ENCODE measurements around the gene FAM174B. TPM values are rescaled to one million over a fixed set of nuclear protein-coding genes. Genes with fewer than 3 reads are reported as not detected.

Gene FAM174B
- total RNA-seq, 2 experiments from 2014 or later: 1.8 to 3.3 TPM

GRCh38 chr15:92603278-92603677 lies 52.3 kb downstream of the FAM174B start:
- Mint-ChIP-seq H3K4me1 (peaks cover 10% of the 10 kb centered on the region), H3K27ac (no peak overlapping the region), H3K4me3 (no peak overlapping the region), H3K27me3 (peaks cover 31% of the 10 kb centered on the region), H3K9me3 (ENCODE audit: low read depth) (no peaks in the 10 kb centered on the region), H3K36me3 (no peaks in the 10 kb centered on the region)
- no peak for DNase-seq
- CTCF ChIA-PET: no interaction called here
- no peak for ATAC-seq

- DNase-seq: no peak
These were observed 53.3 kb downstream of the FAM174B start for GRCh38 chr15:92602267-92602593.

GRCh38 chr15:92601592-92602266 lies 53.8 kb downstream of the FAM174B start:
- H3K4me1 Mint-ChIP-seq: peaks cover 10% of the 10 kb centered on the region
- H3K4me3 Mint-ChIP-seq: no peak overlapping the region
- ATAC-seq (no peak), DNase-seq (no peak)
- no peak overlapping the region for H3K27ac Mint-ChIP-seq
- H3K9me3 Mint-ChIP-seq (ENCODE audit: low read depth): no peaks in the 10 kb centered on the region
- H3K27me3 Mint-ChIP-seq: peaks cover 32% of the 10 kb centered on the region
- H3K36me3 Mint-ChIP-seq: no peaks in the 10 kb centered on the region
- CTCF ChIA-PET: interaction anchor here (0.7 to 1.2 kb wide), 2 partner anchors 27 to 321 kb away, joined by 3 read pairs; no protein-coding TSS in a partner anchor

More at GRCh38 chr15:92602267-92602593, 53.3 kb downstream of the FAM174B start:
- Mint-ChIP-seq H3K36me3 (no peaks in the 10 kb centered on the region), H3K4me1 (peaks cover 10% of the 10 kb centered on the region), H3K27ac (no peak overlapping the region), H3K27me3 (peaks cover 29% of the 10 kb centered on the region), H3K9me3 (ENCODE audit: low read depth) (no peaks in the 10 kb centered on the region), H3K4me3 (no peak overlapping the region)
- CTCF ChIA-PET: no interaction called here
- ATAC-seq: no peak

GRCh38 chr15:92600856-92601255 lies 54.7 kb downstream of the FAM174B start:
- Mint-ChIP-seq H3K27me3 (peaks cover 35% of the 10 kb centered on the region), H3K9me3 (ENCODE audit: low read depth) (no peaks in the 10 kb centered on the region), H3K27ac (no peak overlapping the region), H3K4me3 (no peak overlapping the region), H3K36me3 (no peaks in the 10 kb centered on the region), H3K4me1 (peaks cover 10% of the 10 kb centered on the region)
- CTCF ChIA-PET: interaction anchor here (0.7 to 1.2 kb wide), 2 partner anchors 28 to 322 kb away, joined by 3 read pairs; no protein-coding TSS in a partner anchor
- ATAC-seq (no peak), DNase-seq (no peak)

GRCh38 chr15:92599394-92599970 lies 56.1 kb downstream of the FAM174B start:
- Mint-ChIP-seq H3K4me3 (no peak overlapping the region), H3K27ac (no peak overlapping the region), H3K27me3 (peaks cover 35% of the 10 kb centered on the region), H3K4me1 (peaks cover 10% of the 10 kb centered on the region), H3K36me3 (no peaks in the 10 kb centered on the region), H3K9me3 (ENCODE audit: low read depth) (no peaks in the 10 kb centered on the region)
- CTCF ChIA-PET: no interaction called here
- DNase-seq (no peak), ATAC-seq (no peak)

GRCh38 chr15:92597548-92597947 lies 58.0 kb downstream of the FAM174B start:
- Mint-ChIP-seq H3K27ac (no peak overlapping the region), H3K36me3 (no peaks in the 10 kb centered on the region), H3K27me3 (peaks cover 50% of the 10 kb centered on the region), H3K4me3 (no peak overlapping the region), H3K9me3 (ENCODE audit: low read depth) (no peaks in the 10 kb centered on the region), H3K4me1 (peaks cover 10% of the 10 kb centered on the region)
- no peak for ATAC-seq
- CTCF ChIA-PET: no interaction called here
- no peak for DNase-seq

- Mint-ChIP-seq H3K9me3 (ENCODE audit: low read depth) (no peaks in the 10 kb centered on the region), H3K36me3 (no peaks in the 10 kb centered on the region), H3K27me3 (peaks cover 46% of the 10 kb centered on the region), H3K4me3 (no peak overlapping the region), H3K27ac (no peak overlapping the region), H3K4me1 (peaks cover 10% of the 10 kb centered on the region)
- DNase-seq (no peak), ATAC-seq (no peak)
- CTCF ChIA-PET: no interaction called here
These were observed 59.0 kb downstream of the FAM174B start for GRCh38 chr15:92596623-92597022.

GRCh38 chr15:92595506-92596381 lies 59.8 kb downstream of the FAM174B start:
- Mint-ChIP-seq H3K27ac (no peak overlapping the region), H3K4me3 (no peak overlapping the region), H3K9me3 (ENCODE audit: low read depth) (no peaks in the 10 kb centered on the region), H3K27me3 (peaks cover 38% of the 10 kb centered on the region), H3K4me1 (peaks cover 10% of the 10 kb centered on the region), H3K36me3 (no peaks in the 10 kb centered on the region)
- DNase-seq: no peak
- no peak for ATAC-seq
- CTCF ChIA-PET: no interaction called here

GRCh38 chr15:92591275-92591674 lies 64.3 kb downstream of the FAM174B start:
- Mint-ChIP-seq H3K4me3 (no peak overlapping the region), H3K9me3 (ENCODE audit: low read depth) (no peaks in the 10 kb centered on the region), H3K27ac (no peak overlapping the region), H3K27me3 (peaks cover 33% of the 10 kb centered on the region), H3K4me1 (no peaks in the 10 kb centered on the region), H3K36me3 (no peaks in the 10 kb centered on the region)
- no peak for ATAC-seq
- CTCF ChIA-PET: no interaction called here
- DNase-seq: no peak

GRCh38 chr15:92586966-92587365 lies 68.6 kb downstream of the FAM174B start:
- no peaks in the 10 kb centered on the region for H3K36me3 Mint-ChIP-seq
- no peak overlapping the region for H3K27ac Mint-ChIP-seq
- DNase-seq (no peak), ATAC-seq (no peak)
- H3K4me3 Mint-ChIP-seq: no peak overlapping the region
- no peaks in the 10 kb centered on the region for H3K9me3 Mint-ChIP-seq (ENCODE audit: low read depth)
- peaks cover 12% of the 10 kb centered on the region for H3K27me3 Mint-ChIP-seq
- CTCF ChIA-PET: no interaction called here
- no peaks in the 10 kb centered on the region for H3K4me1 Mint-ChIP-seq

- H3K27me3 Mint-ChIP-seq: peaks cover 12% of the 10 kb centered on the region
- no peak overlapping the region for H3K27ac Mint-ChIP-seq
- no peaks in the 10 kb centered on the region for H3K4me1 Mint-ChIP-seq
- DNase-seq (no peak), ATAC-seq (no peak)
- no peaks in the 10 kb centered on the region for H3K9me3 Mint-ChIP-seq (ENCODE audit: low read depth)
- no peaks in the 10 kb centered on the region for H3K36me3 Mint-ChIP-seq
- CTCF ChIA-PET: no interaction called here
- no peak overlapping the region for H3K4me3 Mint-ChIP-seq
These were observed 69.1 kb downstream of the FAM174B start for GRCh38 chr15:92586383-92586942.

- Mint-ChIP-seq H3K4me1 (no peaks in the 10 kb centered on the region), H3K9me3 (ENCODE audit: low read depth) (no peaks in the 10 kb centered on the region), H3K27me3 (peaks cover 7% of the 10 kb centered on the region), H3K4me3 (no peak overlapping the region), H3K27ac (no peak overlapping the region), H3K36me3 (no peaks in the 10 kb centered on the region)
- CTCF ChIA-PET: no interaction called here
- ATAC-seq: no peak
- DNase-seq: no peak
These were observed 71.5 kb downstream of the FAM174B start for GRCh38 chr15:92584105-92584504.

GRCh38 chr15:92583096-92584034 lies 72.2 kb downstream of the FAM174B start:
- H3K4me3 Mint-ChIP-seq: no peak overlapping the region
- peaks cover 7% of the 10 kb centered on the region for H3K27me3 Mint-ChIP-seq
- H3K27ac Mint-ChIP-seq: no peak overlapping the region
- no peak for DNase-seq
- H3K4me1 Mint-ChIP-seq: no peaks in the 10 kb centered on the region
- no peak for ATAC-seq
- H3K36me3 Mint-ChIP-seq: no peaks in the 10 kb centered on the region
- H3K9me3 Mint-ChIP-seq (ENCODE audit: low read depth): no peaks in the 10 kb centered on the region
- CTCF ChIA-PET: no interaction called here

All from activated CD8-positive, alpha-beta memory T cell treated with anti-CD3 and anti-CD28 coated beads, Interleukin-2, amount 10 ng/mL, durations not matched to agents 7 days and 5 days (primary cell).